ENCODE measurements around the gene HEATR5A.

DNA sequence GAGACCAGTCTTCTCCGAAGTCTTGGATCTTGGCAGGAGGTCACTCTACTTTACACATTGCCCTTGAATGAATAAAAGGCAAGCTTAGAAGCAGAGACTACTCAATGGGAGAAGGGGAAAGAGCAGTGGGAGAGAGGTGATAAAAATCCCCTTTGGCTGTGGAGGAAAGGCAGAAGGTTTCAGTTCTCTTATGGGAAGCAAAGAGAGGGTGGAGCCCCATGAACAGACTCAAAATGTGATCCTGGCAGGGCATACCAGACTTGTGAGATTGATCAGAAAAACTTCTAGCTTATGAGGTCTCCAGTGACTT, 163.2 kb downstream of the HEATR5A start:
- TF ChIP-seq ELK1 (IDR thresholded peaks at IDR 0.05; ENCODE audit: low read depth, low read length) (no peak), SUZ12 (IDR thresholded peaks at IDR 0.05; ENCODE audit: unreplicated experiment) (no peak), JUNB (IDR thresholded peaks at IDR 0.05) (no peak), FOS (IDR thresholded peaks at IDR 0.05; ENCODE audit: borderline replicate concordance, extremely low read depth, insufficient read length) (no peak), POLR2A (IDR thresholded peaks at IDR 0.05; ENCODE audit: low read depth, low read length) (no peak), CHD1 (IDR thresholded peaks at IDR 0.05; ENCODE audit: low read depth, low read length) (no peak), CTCF (IDR thresholded peaks at IDR 0.05 in 2 of 3, conservative IDR thresholded peaks at IDR 0.05 in 1 of 3; ENCODE audit: control insufficient read depth in 2 of 3, extremely low read depth in 1 of 3, insufficient read depth in 1 of 3, low read depth in 3 of 3, low read length in 3 of 3) (no peak)
